GM19324 (cell line): ENCODE results near the gene TMEM106C.
"Not testable (repeated sequence)": the region's sequence is repeated elsewhere in the genome, so short reads cannot be mapped to it uniquely, and the experiment has no call there.

Experiments used
- ATAC-seq: cut with Tn5 transposase; IDR thresholded peaks from one replicate; pipeline ENCODE4 v1.9.1; 2021; ENCODE audit warnings: mild to moderate bottlenecking, moderate library complexity; ENCODE audit not compliant: unreplicated experiment, low FRiP score

Gene TMEM106C

DNA sequence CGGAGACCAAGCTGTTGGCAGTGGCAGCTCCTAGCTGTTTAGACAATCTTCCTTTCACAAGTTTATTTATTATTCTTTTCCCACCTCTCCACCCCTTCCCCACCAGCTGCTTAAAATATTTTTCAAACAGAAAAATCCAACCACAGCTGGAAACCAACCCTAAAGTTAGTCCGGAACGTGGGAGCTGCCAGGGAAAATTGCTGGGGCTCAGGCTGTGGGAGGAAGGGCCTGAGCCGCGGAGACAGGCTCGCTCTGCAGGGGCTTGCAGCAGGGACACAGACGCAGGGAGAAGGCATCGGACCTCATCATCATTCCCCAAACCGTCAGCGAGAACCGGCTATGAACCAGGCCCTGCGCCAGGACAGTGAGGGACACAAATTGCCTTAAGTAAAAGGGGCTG, 16.1 kb upstream of the TMEM106C start:
- no peak for ATAC-seq

DNA sequence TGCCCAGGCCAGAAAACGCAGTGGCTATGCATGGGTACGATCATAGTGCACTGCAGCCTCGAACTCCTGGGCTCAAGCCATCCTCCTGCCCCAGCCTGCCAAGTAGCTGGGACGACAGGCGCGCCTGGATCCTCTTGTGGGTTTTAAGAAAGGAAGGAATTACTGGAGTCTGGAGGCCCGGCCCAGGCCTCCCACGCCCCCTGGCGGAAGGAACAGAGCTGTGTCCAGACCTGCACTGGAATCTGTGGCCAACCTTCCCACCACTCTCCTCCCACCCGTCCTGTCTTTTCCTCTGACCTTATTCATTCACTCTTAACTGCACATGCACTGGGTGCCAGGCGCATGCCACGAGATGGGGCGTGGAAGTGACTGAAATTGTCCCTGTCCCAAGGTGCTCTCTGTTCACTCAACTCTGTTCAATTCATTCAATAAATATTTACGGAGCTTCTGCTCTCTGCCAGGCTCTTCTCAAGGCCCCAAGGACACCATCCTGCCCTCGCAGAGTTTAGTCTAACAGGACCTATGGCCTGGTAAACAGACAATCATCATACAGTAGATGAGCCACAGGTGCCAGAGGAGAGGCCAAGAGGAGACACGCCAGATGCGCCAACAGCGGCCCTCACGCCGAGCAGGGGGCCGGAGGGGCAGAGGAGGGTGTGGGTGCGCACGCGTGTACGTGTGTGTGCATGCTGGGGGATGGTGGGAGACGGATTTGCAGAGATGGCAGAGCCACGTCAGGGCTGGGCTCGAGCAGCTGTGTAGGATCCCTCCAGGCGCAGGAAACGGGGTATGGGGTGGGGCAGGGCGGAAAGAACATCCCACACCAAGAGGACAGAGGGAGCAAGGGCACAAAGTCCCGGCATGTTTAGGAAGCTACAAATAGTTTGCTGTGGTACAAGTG, 13.7 kb upstream of the TMEM106C start:
- ATAC-seq, result no peak

DNA sequence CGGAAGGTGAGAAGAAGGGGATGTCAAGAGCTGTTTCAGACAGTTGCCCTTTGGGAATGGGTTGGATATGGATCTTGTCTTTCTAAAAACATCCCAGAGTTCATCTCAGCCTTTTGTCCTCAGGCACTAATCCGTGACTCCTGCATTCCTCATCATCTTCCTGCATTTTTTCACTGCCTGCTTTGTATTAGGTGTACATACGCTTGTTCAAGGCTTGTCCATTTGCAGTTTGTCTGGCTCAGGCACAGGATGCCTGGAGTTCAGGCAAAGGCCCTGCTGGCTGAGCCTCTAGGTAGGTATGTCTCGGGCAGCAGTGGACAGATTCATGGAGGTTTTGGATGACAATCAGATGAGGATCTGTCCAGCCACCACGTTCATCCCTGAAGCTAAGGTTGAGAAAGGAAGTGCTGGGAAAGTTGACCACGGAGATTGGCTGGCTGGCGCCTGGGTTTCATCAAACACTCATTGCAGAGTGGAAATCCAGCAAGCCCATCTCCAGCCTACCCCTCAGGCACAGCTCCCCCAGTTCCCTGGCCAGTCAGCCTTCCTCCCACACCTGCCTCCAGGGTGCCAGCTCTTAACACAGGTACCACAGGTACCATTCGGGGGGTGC, 12.4 kb upstream of the TMEM106C start:
- ATAC-seq, result no peak

DNA sequence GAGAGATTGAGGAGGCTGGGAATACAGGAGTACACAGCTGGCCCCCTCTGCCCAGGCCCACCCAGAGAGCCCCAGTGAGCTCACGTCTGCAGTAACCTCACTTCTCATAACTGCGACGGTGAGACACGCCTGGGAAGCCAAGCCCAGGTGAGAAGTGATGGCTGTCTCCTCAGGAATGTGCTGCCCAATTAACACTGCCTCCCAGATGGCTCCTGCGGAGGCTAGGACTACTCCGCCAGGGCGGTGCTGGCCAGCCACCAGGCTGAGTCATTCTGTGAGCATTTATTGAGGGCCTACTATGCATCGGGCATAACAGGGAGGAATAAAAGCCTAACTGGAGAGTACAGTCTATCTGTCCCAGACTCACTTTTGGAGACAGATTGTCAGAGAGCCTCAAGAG, 9.3 kb upstream of the TMEM106C start:
- ATAC-seq, result no peak

DNA sequence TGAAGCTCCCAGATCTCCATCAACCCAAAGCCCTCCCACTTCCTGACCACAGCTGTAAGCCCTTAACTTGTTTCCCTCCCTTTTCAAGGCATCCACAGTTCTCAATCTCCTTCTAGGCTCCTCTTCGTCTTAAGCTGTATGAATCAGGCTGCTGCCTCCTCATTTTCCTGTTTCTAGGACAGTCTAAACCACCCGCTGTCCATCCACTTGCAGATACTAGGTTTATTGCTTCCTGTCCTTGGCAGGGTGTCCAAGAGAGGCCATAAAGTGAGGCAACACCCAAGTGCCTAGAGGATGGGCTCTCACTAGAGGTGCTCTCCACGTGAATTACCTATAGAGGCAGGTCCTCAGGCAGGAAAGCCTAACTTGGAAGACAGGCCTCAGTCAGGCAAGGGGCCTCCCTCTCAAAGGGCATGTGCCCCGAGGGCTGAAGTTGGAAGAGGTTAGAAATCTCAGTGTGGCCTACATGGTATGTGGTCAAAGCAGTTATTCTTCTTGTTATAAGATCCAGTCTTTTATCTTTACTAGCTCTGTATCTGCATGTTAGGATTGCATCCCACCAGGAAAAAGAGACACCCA, 8.8 kb upstream of the TMEM106C start:
- ATAC-seq, result no peak

DNA sequence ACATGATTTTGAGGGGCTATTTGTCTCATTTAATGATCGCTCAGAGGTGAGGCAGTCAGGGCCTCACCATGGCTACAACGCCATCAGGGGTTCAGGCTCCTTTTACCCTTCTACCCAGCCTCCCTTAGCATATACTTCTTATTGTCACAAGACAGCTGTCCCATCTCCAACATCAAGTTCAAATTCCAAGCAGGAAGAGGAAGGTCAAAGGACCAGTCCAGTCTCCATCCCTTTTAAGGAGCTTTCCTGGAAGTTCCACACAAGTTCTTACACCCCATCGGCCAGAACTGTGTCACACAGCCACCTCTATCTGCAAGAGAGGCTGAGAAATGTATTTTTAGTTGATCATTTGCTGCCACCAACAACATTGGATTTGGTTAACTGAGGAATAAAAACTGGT, 8.3 kb upstream of the TMEM106C start:
- ATAC-seq, result no peak

DNA sequence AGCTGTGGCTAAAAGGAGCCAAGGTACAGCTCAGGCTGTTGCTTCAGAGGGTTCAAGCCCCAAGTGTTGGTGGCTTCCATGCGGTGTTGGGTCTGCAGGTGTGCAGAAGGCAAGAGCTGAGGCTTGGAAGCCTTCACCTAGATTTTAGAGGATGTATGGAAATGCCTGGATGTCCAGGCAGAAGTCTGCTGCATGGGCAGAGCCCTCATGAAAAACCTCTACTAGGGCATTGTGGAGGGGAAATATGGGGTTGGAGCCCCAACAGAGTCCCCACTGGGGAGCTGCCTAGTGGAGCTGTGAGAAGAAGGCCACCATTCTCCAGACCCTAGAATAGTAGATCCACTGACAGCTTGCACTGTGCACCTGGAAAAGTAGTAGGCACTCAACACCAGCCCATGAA, 5.7 kb upstream of the TMEM106C start:
- ATAC-seq, result not testable (repeated sequence)

DNA sequence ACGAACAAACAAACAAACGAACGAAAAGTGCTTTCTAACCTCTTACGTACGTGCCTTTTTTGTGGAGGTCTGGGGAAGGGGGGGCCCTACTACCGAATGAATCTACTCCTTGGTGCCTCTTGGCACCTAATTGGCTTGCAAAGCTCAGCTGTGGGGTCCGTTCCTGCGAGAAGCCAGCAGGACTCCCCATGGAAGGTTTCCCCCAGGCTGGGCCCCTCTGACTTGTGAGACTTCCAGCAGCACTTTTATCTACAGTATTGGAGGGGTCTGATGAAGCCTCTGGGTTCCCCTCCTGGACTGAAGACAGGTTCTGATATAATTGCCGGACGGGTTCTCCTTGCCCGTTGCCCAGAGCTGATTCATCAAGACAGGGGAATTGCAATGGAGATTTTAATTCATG, 1.2 kb upstream of the TMEM106C start:
- ATAC-seq, result no peak

DNA sequence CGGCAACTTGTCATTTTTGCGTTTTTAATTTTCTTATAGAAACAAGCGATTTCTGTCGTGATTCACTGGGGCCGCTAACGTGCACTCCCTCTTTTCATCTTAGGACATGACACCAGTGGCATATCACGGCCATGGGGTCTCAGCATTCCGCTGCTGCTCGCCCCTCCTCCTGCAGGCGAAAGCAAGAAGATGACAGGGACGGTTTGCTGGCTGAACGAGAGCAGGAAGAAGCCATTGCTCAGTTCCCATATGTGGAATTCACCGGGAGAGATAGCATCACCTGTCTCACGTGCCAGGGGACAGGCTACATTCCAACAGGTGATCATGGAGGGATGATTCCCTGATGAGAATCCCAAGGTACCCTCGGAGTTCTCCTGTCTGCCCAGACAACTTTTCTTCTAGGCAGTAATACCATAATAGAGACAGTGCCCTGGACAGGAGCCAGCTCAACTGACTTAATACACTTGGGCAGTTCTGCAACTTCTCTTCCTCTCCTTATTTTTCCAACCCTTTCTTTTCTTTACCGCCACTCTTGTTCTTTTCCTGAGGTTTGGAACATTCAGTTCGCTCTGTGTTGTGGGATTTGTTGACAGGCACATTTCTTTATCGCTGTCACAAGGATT, 821 bp downstream of the TMEM106C start:
- ATAC-seq, result no peak

DNA sequence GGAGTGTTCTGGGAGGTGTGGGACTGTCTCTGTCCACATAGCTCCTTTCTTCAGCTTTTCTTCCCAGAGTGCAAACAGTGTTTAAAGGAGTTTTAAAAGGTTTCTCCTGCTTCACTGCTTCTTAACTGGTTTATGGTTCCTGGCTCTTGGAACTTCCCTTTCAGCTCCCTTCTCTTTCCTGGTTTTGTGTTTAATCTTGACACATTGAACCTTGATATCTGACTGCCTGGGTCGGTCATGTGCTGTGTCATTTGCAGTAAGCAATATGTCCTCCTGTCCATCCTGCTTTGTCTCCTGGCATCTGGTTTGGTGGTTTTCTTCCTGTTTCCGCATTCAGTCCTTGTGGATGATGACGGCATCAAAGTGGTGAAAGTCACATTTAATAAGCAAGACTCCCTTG, 2.2 kb downstream of the TMEM106C start:
- no peak for ATAC-seq

DNA sequence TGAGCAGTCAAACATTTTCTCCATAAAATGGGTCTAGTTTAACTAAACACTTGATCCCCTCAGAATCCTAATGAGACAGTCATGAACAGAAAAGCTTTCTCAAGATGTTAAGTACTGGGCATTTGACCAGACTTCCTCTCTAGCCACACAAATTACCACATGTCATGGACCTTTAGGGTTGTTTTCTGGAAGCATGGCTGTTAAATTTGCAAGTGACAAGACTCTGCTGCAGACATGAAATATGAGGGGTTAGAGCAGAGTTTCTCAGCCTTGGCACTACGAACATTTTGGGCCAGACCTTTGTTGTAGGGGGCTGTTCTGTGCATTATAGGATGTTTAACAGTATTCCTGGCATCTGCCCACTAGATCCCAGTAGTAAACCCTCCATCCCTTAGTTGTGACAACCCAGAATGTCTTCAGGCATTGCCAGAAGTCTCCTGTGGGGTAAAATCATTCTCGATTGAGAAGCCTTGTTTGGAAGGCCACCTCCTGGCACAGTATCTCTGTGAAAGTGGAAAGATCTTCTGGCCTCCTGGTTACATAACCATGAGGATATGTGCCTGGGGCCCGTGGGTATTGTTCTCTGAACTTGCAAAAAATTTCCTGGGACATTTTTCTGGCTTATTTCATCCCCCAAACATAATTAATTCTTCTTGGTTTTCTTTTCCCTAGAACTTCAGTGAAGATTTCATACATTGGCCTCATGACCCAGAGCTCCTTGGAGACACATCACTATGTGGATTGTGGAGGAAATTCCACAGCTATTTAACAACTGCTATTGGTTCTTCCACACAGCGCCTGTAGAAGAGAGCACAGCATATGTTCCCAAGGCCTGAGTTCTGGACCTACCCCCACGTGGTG, 4.3 kb downstream of the TMEM106C start:
- no peak for ATAC-seq

DNA sequence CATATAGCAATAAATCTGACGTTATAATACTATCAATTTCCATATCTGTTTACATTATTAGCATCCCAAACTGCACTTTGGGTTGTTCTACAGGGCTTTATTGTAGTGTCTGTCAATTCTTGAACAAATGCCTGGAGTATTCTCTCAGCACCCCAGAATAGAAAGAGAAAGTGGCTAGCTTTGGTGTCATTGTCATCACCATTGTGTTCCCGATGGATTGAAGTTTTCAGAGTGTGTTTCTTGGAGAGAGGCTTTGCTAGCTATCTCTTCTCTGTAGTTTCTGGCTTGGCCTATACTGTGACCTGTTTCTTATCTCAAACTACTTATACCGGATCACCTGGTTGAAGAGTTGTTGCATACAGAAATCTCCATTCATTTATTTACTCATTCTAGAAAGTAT, 6.4 kb downstream of the TMEM106C start:
- ATAC-seq, result no peak

DNA sequence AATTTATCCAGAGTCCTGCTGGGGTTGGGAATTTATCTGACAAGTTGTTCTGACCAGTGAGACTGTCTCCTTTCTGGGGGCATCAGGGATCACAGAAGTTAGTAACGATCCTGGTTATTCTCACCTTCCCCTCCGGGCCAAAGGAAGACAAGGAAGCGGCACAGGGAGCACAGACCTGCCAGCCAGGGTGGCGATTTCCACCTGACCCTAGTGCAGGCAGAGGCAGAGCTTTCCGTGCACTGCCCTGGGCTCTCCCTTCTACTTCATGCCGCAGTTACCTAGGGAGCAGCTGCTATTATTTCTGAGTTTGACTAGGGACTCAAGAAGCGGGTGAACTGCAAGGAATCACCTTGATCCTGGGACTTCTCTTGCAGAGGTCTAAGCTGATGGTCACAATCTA, 7.4 kb downstream of the TMEM106C start:
- ATAC-seq, result no peak

DNA sequence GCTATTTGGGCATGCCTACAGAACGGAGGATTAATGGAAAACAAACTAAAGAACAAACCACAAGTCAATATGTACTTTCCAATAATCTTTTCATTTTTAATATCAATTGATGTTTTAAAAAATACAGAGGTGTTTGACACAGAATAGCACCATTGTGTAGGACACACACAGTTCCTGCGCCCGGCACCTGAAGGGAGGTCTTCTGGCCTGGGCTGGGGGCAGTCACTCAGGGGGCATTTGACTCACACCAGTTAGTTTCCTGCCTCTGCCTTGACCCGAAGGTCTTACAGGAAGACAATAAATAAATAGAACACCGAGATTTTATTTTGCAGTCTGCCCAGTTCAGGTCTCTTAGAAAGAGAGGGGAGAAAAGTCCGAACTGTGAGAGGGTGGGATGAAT, 9.5 kb downstream of the TMEM106C start:
- no peak for ATAC-seq

DNA sequence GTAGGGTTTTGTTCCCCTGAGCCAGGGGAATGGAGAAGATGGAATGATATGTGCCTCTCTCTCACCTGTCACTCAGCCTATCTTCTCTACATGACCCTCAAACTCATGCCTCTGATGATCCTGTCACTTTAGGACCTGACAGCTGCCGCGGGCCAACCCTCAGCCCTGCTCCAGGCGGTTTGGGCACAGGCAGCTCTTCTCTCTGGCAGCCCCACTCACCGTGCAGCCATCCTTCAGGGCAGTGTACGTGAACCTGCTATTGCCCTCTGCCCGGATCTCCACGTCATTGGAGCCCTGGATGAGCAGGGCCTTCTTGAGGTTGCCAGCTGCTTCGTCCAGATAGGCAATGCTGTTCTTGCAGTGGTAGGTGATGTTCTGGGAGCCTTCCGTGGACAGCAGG, 10.5 kb downstream of the TMEM106C start:
- ATAC-seq, result no peak

DNA sequence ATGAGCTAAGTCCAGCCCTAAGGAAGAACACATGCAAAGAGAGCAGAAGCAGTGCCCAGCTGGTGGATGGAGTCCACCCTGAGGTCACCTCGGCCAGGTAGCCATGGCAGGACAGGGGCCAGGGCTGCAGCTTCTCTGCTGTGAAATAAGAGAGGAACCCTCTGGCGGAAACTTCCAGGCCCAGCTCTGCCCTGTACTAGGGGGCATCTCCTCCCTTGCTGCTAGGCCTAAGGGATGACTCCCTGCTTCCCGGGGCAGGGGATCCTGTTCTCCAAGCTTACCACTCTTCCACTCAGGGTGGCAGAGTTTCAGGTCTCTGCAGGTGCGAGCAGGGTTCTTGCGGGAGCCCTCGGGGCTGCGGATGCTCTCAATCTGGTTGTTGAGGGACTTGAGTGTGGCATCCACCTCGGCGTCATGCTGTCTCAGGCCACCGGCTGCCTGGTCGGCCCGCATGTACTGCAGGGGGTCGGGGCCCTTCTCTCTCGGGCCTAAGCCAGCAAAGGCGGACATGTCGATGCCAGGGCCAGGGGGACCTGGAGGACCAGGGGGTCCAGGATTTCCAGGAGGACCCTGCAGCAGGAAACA, 11.7 kb downstream of the TMEM106C start:
- ATAC-seq, result no peak

DNA sequence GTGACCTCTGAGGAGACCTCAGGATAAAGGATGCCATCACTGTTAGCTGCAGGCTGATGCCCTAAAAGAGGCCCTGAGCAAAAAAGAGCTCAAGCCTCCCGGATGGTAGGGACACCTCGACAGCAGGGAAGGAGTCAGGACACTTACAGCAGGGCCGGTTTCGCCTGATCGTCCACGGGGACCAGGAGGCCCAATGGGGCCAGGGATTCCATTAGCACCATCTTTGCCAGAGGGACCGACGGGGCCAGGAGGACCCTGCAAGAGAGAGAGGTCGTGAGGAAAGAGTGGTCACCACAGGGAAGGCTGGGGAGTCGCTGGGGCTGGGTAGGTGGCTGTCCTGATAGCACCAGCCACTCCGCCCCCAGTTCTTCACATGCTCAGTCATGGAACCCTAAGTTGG, 12.4 kb downstream of the TMEM106C start:
- no peak for ATAC-seq

DNA sequence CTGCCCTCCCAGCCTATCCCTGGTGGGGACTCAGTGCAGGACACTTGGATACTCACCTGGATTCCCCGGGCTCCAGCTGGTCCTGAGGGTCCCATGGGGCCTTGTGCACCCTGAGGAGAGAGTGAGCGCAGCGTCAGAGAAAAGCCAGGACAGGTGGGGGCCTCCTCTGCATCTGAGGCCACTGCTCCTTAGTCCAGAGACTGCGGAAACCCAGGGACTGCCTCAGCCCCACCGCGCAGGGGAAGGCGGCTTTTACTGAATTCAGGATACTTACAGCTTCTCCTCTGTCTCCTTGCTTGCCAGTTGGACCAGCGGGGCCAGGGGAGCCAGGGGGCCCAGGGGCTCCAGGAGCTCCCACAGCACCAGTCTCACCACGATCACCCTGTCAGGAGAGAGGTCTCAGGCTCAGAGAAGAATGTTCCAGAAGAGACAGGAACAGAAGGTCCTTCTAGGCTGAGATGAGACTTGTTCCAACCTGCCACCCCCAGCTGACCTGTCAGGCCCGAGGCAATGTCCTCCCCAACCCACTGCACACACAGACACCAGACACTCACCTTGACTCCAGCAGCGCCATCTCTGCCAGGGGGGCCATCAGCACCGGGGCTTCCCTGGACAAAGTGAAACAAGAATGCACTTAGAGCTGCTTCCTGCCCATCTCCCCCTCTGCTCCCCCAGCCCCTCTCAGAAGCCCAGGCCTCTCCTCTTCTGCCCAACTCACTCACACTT, 13.8 kb downstream of the TMEM106C start:
- no peak for ATAC-seq

DNA sequence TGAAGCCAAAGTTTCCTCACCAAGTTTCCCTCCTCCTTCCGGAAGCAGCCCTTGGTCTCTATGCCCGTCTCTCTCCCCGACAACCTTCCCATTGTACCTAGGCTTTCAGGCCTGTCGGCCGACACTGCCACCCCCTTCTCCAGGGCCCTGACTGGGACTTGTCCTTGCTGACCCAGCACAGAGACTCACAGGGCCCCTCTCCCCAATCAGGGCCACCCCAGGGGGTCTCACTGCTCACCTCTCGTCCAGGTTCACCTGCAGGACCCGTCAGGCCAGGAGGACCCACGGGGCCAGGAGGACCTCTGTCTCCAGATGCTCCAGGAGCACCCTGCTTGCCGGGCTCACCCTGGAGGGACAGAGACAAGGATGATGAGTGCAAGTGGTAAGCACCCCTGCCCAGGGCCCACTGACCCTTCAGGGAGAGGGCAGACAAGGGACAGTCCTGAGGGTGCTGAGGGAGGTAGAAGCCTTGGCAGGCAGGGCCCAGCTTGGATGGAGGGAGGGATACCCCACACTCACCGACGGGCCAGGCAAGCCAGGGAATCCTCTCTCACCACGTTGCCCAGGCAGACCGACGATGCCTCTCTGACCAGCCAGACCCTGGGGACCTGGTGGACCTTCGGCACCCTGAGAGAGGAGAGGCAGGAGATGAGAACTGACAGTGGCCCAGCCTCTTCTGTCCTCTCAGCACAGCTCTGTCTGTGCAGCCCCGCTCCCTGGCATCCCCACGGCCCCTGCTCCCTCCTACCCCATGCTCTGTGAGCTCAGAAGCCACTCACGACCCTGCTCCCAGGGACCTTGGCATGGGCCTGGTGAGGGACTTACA, 14.6 kb downstream of the TMEM106C start:
- no peak for ATAC-seq
